GM19043 (cell line): ENCODE measurements around the gene SRCIN1.

Experiments
- ATAC-seq: cut with Tn5 transposase; IDR thresholded peaks from one replicate; pipeline ENCODE4 v1.9.1; 2021; ENCODE audit warnings: low read depth; ENCODE audit not compliant: unreplicated experiment

The SRCIN1 gene

GRCh38 chr17:38600416-38600815 lies 5.3 kb downstream of the SRCIN1 start:
- ATAC-seq: no peak

GRCh38 chr17:38599398-38599856 lies 6.3 kb downstream of the SRCIN1 start:
- ATAC-seq: no peak

GRCh38 chr17:38598995-38599394 lies 6.8 kb downstream of the SRCIN1 start:
- no peak for ATAC-seq

GRCh38 chr17:38598536-38598935 lies 7.2 kb downstream of the SRCIN1 start:
- no peak for ATAC-seq

GRCh38 chr17:38597375-38597774 lies 8.4 kb downstream of the SRCIN1 start:
- no peak for ATAC-seq

GRCh38 chr17:38596651-38597050 lies 9.1 kb downstream of the SRCIN1 start:
- no peak for ATAC-seq

GRCh38 chr17:38595892-38596291 lies 9.9 kb downstream of the SRCIN1 start:
- no peak for ATAC-seq

- no peak for ATAC-seq
These were observed 11.6 kb downstream of the SRCIN1 start for GRCh38 chr17:38594152-38594551.

GRCh38 chr17:38592487-38592886 lies 13.3 kb downstream of the SRCIN1 start:
- no peak for ATAC-seq

- no peak for ATAC-seq
These were observed 14.0 kb downstream of the SRCIN1 start for GRCh38 chr17:38591759-38592241.

GRCh38 chr17:38590988-38591758 lies 14.6 kb downstream of the SRCIN1 start:
- ATAC-seq: no peak

GRCh38 chr17:38589462-38590114 lies 16.2 kb downstream of the SRCIN1 start:
- ATAC-seq: no peak

- ATAC-seq: no peak
These were observed 17.0 kb downstream of the SRCIN1 start for GRCh38 chr17:38588788-38589174.

GRCh38 chr17:38587947-38588787 lies 17.6 kb downstream of the SRCIN1 start:
- no peak for ATAC-seq

GRCh38 chr17:38587203-38587602 lies 18.5 kb downstream of the SRCIN1 start:
- no peak for ATAC-seq

- no peak for ATAC-seq
These were observed 19.0 kb downstream of the SRCIN1 start for GRCh38 chr17:38586788-38587187.

- ATAC-seq: no peak
These were observed 19.7 kb downstream of the SRCIN1 start for GRCh38 chr17:38585918-38586529.

GRCh38 chr17:38585056-38585917 lies 20.5 kb downstream of the SRCIN1 start:
- no peak for ATAC-seq

- no peak for ATAC-seq
These were observed 21.3 kb downstream of the SRCIN1 start for GRCh38 chr17:38584350-38584925.
